ENCODE results near the gene KAT8. TPM values are rescaled to one million over a fixed set of nuclear protein-coding genes. Genes with fewer than 3 reads are reported as not detected.
A peak's percentile ranks its signal among the peaks of the same experiment; 100 is the strongest.

KAT8 gene
- total RNA-seq, 2 experiments from 2014 or later: 55.6 to 58.7 TPM

DNA sequence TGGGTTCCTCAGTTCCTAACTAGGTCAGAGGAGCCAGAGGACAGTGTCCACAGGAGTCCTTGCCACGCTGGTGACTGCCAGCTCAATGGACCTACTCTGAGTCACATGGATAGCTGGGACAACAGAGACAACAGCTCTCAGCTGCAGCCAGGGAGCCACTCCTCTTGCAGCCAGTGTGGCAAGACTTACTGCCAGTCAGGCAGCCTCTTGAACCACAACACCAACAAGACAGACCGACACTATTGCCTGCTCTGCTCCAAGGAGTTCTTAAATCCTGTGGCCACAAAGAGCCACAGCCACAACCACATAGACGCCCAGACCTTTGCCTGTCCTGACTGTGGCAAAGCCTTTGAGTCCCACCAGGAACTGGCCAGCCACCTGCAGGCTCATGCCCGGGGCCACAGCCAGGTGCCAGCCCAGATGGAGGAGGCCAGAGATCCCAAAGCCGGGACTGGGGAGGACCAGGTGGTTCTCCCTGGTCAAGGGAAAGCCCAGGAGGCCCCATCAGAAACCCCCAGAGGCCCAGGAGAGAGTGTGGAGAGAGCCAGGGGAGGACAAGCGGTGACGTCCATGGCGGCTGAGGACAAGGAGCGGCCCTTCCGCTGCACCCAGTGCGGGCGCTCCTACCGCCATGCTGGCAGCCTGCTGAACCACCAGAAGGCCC lies 36.6 kb upstream of the KAT8 start:
- TF ChIP-seq, protein P1, sequence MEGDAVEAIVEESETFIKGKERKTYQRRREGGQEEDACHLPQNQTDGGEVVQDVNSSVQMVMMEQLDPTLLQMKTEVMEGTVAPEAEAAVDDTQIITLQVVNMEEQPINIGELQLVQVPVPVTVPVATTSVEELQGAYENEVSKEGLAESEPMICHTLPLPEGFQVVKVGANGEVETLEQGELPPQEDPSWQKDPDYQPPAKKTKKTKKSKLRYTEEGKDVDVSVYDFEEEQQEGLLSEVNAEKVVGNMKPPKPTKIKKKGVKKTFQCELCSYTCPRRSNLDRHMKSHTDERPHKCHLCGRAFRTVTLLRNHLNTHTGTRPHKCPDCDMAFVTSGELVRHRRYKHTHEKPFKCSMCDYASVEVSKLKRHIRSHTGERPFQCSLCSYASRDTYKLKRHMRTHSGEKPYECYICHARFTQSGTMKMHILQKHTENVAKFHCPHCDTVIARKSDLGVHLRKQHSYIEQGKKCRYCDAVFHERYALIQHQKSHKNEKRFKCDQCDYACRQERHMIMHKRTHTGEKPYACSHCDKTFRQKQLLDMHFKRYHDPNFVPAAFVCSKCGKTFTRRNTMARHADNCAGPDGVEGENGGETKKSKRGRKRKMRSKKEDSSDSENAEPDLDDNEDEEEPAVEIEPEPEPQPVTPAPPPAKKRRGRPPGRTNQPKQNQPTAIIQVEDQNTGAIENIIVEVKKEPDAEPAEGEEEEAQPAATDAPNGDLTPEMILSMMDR (IDR thresholded peaks at IDR 0.05): no peak
- no peak overlapping the region for H3K4me3 Mint-ChIP-seq
- peaks cover 37% of the 10 kb centered on the region for H3K4me1 Mint-ChIP-seq (ENCODE audit: low read depth)
- DNase-seq (no peak), ATAC-seq (no peak)
- ChIA-PET CTCF (no interaction called here), POLR2A (interaction anchor here (0.6 to 1.5 kb wide), 3 partner anchors 13 to 136 kb away, joined by 3 to 5 read pairs (median 3); partner anchors contain the start of gene PYDC1)
- H3K27ac Mint-ChIP-seq: peak overlapping the region; percentile 49
- no peaks in the 10 kb centered on the region for H3K27me3 Mint-ChIP-seq
- intact Hi-C loops (cut with micrococcal nuclease): no loop called here
- no peaks in the 10 kb centered on the region for H3K9me3 Mint-ChIP-seq
- peaks cover 44% of the 10 kb centered on the region for H3K36me3 Mint-ChIP-seq (ENCODE audit: low read depth)

DNA sequence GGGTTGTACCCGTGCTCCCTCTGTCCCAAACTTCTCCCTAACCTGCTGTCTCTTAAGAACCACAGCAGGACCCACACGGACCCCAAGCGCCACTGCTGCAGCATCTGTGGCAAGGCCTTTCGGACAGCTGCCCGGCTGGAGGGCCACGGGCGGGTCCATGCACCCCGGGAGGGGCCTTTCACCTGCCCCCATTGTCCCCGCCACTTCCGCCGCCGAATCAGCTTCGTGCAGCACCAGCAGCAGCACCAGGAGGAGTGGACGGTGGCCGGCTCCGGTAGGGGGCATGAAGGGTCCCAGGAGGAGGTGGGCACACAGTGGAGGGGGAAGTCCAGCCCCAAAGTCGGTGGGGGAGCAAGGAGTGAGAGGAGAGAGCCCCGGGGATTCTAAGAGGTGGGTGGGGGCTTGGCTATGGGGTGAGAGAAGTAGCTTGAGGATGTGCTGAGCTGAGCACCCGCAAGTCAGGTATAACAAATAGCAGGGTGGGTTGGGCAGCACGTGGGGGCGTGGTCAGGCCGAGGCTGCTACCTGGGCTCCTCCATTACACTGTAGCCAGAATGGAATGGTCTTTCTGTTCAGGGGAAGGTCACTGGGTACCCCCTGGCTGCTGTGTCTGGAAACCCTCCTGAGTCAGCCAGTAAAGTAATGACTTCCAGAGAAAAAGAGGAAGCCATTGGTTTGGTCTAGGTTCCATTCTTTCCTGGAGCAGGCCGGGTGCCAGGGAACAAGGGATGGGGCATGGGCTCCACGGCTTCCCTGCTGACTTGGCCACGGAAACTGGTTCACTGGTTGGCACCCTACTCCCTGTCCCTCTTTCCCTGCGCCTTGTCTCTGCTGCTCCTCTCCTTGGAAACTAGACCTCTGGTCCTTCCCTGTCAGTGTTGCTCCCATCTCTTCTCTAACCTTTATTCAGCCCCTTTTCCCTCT lies 35.8 kb upstream of the KAT8 start:
- intact Hi-C loops (cut with micrococcal nuclease): no loop called here
- Mint-ChIP-seq H3K27ac (peak overlapping the region; percentile 11), H3K27me3 (no peaks in the 10 kb centered on the region), H3K9me3 (no peaks in the 10 kb centered on the region), H3K4me3 (no peak overlapping the region), H3K36me3 (ENCODE audit: low read depth) (peaks cover 37% of the 10 kb centered on the region), H3K4me1 (ENCODE audit: low read depth) (peaks cover 32% of the 10 kb centered on the region)
- no peak for DNase-seq
- no peak for ATAC-seq
- CTCF ChIA-PET: no interaction called here
- TF ChIP-seq, protein P1 (IDR thresholded peaks at IDR 0.05): no peak
- POLR2A ChIA-PET: interaction anchor here (0.5 to 1.5 kb wide), 2 partner anchors 12 to 141 kb away, joined by 4 to 5 read pairs; no protein-coding TSS in a partner anchor

DNA sequence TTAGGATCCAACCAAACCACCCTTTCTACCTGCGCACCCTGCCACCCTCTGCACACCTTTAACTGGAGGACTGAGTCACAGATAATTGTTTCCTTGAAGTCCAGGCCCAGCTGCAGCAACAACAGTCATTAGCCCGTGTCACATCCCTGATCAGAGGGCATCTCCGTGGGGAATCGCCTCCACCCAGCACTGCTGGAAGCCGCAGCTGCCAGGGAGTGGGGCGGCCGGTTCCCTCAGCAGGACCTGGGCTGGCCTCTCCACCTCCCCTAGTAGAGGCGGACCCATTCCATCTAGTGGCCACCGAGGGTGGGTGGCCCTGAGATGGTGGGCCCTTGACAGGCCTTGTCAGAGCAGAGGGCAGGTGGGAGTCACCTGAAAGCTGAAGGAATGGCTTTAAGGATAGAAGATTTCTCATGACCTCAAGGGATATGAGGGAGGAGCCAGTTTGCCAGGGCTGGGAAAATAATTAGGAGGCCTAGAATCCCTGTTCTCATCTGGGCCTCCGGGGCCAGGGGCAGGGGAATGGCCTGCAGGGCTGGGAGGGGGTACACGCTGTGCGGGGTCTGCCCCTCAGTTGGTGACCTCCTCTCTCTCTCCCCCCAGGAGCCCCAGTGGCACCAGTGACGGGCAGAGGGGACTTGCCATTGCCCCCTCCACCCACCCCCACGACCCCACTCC lies 35.0 kb upstream of the KAT8 start:
- ChIA-PET CTCF (no interaction called here), POLR2A (interaction anchor here (5.8 kb wide), 1 partner anchor 9 kb away, joined by 22 read pairs; the partner anchor contains the start of genes ZNF646 and ZNF668)
- intact Hi-C loops (cut with micrococcal nuclease): no loop called here
- H3K4me3 Mint-ChIP-seq: no peak overlapping the region
- DNase-seq: no peak
- no peaks in the 10 kb centered on the region for H3K9me3 Mint-ChIP-seq
- H3K36me3 Mint-ChIP-seq (ENCODE audit: low read depth): peaks cover 35% of the 10 kb centered on the region
- H3K4me1 Mint-ChIP-seq (ENCODE audit: low read depth): peaks cover 32% of the 10 kb centered on the region
- TF ChIP-seq, protein P1 (IDR thresholded peaks at IDR 0.05): no peak
- no peak for ATAC-seq
- peak overlapping the region; percentile 11 for H3K27ac Mint-ChIP-seq
- H3K27me3 Mint-ChIP-seq: no peaks in the 10 kb centered on the region

DNA sequence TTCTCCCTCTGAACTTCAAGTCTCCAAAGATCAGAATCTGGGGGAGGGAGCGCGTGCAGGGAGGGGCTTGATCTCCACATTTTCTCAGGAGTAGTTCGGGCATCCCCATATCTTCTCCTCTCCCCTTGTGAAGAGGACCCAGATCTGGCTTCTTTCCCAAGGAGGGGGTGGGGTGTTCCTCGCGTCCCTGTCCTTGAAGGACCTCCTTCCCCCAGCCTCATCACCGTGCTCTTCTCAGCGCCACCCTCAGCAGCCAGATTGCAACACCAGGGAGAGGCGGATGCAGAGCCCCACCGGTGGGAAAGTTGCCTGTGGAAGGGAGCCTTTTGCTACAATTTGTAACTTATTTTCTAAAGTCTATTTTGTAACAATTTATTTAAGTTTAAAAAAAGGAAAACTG lies 34.4 kb upstream of the KAT8 start:
- TF ChIP-seq, protein P1 (IDR thresholded peaks at IDR 0.05): no peak
- Mint-ChIP-seq H3K36me3 (ENCODE audit: low read depth) (peaks cover 30% of the 10 kb centered on the region), H3K27me3 (no peaks in the 10 kb centered on the region), H3K4me3 (no peak overlapping the region), H3K27ac (no peak overlapping the region), H3K9me3 (no peaks in the 10 kb centered on the region), H3K4me1 (ENCODE audit: low read depth) (peaks cover 27% of the 10 kb centered on the region)
- intact Hi-C loops (cut with micrococcal nuclease): no loop called here
- DNase-seq (no peak), ATAC-seq (no peak)
- POLR2A ChIA-PET: interaction anchor here (5.8 kb wide), 1 partner anchor 10 kb away, joined by 22 read pairs; the partner anchor contains the start of genes ZNF646 and ZNF668
- CTCF ChIA-PET: no interaction called here
